ENCODE results near the gene LRRC4.

The LRRC4 gene

GRCh38 chr7:128032605-128033235, 1.5 kb upstream of the LRRC4 start:
- peak in 22 of 58 donors; percentile 36 to 77 (median 60) for DNase-seq

- peak in 43 of 58 donors; percentile 23 to 83 (median 64) for DNase-seq
Observed at GRCh38 chr7:128031901-128032604, 816 bp upstream of the LRRC4 start.

GRCh38 chr7:128030263-128030653, 979 bp downstream of the LRRC4 start:
- DNase-seq: no peak

GRCh38 chr7:128029405-128029995, 1.7 kb downstream of the LRRC4 start:
- DNase-seq: no peak

GRCh38 chr7:128027485-128027980, 3.7 kb downstream of the LRRC4 start:
- DNase-seq: peak in 2 of 58 donors; percentile 35

- DNase-seq: peak in 1 of 58 donors; percentile 28
Observed at GRCh38 chr7:128026551-128026950, 4.7 kb downstream of the LRRC4 start.

- no peak for DNase-seq
Observed at GRCh38 chr7:128025819-128026218, 5.4 kb downstream of the LRRC4 start.

GRCh38 chr7:128025380-128025779, 5.9 kb downstream of the LRRC4 start:
- DNase-seq: no peak

- no peak for DNase-seq
Observed at GRCh38 chr7:128024151-128024550, 7.1 kb downstream of the LRRC4 start.

- DNase-seq: peak in 2 of 58 donors; percentile 27 to 80
Observed at GRCh38 chr7:128022631-128023532, 8.4 kb downstream of the LRRC4 start.

- no peak for DNase-seq
Observed at GRCh38 chr7:128021366-128021765, 9.9 kb downstream of the LRRC4 start.

GRCh38 chr7:128020159-128020558, 11.1 kb downstream of the LRRC4 start:
- DNase-seq: no peak

- DNase-seq: no peak
Observed at GRCh38 chr7:128019288-128019687, 11.9 kb downstream of the LRRC4 start.

GRCh38 chr7:128017862-128018845, 13.1 kb downstream of the LRRC4 start:
- peak in 4 of 58 donors; percentile 29 to 49 (median 42) for DNase-seq

GRCh38 chr7:128017460-128017859, 13.8 kb downstream of the LRRC4 start:
- DNase-seq: no peak

GRCh38 chr7:128014811-128015210, 16.4 kb downstream of the LRRC4 start:
- peak in 22 of 58 donors; percentile 20 to 77 (median 46) for DNase-seq

GRCh38 chr7:128011131-128011661, 20.0 kb downstream of the LRRC4 start:
- DNase-seq: no peak

- DNase-seq: no peak
Observed at GRCh38 chr7:128010391-128011127, 20.7 kb downstream of the LRRC4 start.

GRCh38 chr7:128008744-128009143, 22.5 kb downstream of the LRRC4 start:
- no peak for DNase-seq

All from anterior cingulate cortex (tissue), 58 donors.